ENCODE data around the gene ARNT2.

ARNT2 gene

DNA sequence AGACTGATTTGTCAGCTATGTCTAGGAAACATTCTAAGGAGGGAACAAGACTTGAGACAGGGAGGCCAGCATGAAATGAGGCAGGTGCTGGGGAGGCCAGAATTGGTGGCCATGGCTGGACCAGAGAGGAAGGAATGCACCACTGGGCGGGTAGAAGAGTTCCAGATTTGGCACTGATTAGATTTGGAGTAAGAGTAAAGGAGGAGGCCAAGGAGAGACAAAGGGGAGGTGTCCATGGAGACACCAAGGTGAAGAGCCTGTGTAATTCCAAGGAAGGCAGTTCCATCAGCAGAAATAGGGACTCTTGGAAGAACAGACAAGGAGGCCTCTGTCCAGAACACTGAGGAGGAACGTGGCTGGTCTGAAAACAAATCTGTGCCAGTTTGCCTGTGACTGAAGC is 1.8 kb downstream of the ARNT2 start:
- no peak for DNase-seq (ENCODE audit: low read depth in 2 of 3, low spot score in 1 of 3)

DNA sequence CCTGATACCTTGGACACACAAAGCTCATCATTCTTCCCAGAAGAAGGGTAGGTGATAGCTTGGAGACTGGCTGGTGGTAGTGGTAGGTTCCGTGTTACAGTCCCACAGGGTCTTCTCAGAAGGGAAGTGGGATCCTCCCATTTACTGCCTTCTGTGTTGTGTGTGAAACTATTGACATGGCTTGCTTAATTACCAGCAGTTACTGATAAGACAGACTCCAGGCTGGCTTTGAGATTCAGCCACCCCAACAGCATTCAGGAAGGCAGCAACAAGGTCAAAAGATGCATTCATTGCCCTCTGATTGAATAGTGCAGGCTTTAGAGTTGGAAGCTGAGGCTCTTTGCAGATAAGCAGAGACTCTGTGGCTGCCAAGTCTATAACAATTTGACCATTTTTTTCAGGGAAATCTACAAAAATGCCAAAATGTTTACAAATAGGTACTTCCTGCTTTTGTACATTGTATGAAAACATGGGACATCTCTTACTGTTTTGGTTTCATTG is 7.7 kb downstream of the ARNT2 start:
- DNase-seq (ENCODE audit: low read depth in 2 of 3, low spot score in 1 of 3) = no peak

DNA sequence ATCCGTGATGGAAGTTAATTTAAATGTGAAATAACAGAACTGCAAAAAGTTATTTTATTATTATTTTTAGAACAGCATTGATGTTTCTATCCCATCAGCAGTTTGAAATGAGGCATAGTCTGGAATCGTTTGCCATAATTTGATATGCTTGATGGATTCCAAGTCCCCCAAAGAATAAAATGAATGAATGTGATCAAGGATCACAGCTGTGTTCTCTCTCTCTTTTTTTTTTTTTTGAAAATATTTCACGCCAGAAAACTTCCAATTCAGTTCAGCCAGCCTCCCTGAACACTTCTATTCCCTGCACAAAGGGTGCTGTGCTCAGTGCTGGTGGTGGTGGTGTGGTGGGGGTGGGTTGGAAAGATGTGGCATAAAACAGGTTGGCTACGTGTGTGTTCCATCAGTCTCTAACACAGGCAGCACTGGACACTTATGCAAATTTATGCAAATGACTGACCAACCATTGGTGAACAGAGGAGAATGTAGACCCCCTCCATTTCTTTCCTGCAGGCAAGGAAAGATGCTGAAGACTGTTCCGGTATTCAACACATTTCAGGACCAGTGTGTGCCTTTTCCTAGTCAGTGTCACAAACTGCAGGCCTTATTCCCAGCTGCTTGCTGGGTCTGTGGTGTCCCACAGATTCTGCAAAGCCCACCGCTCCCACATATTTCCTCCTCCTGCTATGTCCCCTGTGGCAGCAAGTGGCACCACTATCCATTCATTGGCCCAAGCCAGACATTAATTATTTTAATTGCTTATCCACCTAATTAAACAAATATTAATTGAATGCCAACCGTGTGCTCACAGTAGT is 10.6 kb downstream of the ARNT2 start:
- no peak for DNase-seq (ENCODE audit: low read depth in 2 of 3, low spot score in 1 of 3)

DNA sequence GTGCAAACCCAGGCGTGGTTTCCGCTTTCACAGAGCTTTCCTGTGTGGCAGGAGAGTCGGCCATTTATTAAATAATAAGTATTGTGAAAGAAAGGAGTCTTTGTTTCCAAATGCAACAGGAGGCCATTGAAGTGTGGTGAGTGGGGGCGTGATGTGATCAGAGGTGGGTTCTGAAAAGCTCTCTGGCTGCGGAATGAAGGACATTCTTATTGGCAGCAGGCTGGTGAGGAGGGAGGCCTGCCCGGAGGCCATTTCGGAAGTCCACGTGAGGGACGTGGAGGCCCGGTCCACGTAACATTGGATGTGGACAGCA is 11.1 kb downstream of the ARNT2 start:
- no peak for DNase-seq (ENCODE audit: low read depth in 2 of 3, low spot score in 1 of 3)

DNA sequence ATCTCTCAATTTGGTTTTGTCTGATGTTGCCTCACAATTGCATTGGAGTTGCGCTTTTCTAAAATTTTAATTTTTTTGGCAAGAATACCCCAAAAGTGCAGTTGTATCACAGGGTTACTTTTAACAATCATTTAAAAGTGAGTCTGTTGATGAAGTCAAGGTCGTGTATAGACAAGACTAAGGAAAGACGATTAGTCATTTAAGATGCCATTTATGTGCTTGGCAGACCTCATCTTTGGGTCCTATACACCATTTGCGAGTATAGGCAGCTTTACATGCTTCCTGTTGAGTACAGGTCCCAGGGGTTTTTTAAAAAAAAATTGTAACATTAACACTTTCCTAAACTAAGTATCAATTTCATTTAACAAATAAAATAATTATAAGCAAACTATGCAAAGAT is 12.5 kb downstream of the ARNT2 start:
- no peak for DNase-seq (ENCODE audit: low read depth in 2 of 3, low spot score in 1 of 3)

DNA sequence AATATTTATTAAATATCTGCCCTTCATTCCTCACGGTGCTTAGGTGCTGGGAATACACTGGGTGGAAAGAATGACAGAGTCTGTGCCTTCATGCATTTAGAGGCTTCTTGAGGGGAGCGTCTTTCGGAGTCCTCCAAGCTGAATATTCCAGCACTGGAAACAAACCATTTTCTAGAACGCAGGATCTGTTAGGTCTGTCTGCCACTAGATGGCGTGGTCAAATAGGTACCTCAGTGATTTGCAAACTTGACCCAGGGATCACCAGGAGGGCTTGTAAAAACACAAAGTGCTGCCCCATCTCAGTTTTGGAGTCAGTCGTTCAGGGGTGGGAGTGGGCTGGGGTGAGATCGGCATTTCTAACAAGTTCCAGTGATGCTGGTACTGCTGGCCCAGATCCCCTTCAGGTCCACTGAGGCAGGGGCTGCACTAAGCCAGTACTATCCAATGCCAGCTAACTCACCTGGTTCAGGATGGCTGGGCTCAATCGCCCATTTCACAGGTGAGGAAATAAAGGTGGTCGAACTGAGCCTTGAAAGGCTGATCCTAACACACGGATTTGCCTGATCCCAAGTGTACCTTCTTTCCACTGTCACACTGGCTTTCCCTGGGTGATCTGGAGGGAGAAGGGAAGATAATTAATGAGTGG is 14.8 kb downstream of the ARNT2 start:
- no peak for DNase-seq (ENCODE audit: low read depth in 2 of 3, low spot score in 1 of 3)

DNA sequence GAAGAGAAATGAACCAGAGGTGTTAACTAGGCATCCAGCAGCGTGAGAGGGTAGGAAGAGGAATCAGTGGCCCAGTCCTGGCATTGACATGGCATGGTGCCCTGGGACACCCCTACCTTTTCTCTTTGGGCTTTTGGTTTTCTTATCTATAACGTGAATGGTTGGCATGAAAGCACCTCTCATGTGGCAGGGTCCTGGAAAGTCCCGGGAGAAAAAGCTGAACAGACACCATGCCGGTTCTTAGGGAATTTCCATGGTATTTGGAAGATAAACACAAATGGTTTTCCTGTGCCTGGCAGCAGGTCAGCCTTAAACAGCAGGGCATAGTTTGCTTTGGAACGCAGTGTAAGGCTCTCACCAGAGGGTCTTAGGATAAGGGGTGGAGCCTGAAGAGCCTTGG is 15.4 kb downstream of the ARNT2 start:
- DNase-seq (ENCODE audit: low read depth in 2 of 3, low spot score in 1 of 3) = no peak

DNA sequence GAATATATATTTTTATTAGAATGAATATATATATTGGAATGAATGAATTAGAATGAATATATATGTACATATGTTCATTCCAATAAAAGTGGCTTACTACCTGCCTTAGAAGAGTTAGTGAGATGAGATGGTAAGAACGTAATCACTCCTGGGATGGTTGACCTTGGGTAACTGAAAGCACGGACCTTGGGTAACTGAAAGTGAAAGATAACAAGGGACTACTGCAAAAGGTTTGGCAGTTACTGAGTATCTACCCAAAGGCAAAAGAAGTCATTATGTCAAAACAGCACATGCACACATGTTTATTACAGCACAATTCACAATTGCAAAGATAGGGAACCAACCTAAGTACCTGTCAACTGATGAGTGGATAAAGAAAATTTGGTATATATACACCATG is 16.5 kb downstream of the ARNT2 start:
- no peak for DNase-seq (ENCODE audit: low read depth in 2 of 3, low spot score in 1 of 3)

DNA sequence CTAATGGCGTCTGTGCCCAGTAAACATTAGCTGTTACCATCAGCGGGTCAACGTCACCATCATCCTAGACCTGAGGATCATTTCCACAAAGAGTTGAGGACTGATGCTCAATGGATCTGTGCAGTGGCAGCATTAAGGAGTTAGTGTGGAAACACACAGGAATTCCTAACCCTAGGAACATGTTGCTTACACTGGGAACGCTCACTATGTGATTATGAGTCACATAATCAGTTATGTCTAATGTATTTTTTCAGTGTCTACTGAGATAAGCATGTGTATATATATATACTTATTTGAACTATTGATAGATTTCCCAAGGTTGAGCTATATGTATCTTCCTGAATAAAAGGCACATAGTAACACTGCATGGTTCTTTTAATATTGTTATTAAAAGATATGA is 19.0 kb downstream of the ARNT2 start:
- DNase-seq (ENCODE audit: low read depth in 2 of 3, low spot score in 1 of 3) = no peak

DNA sequence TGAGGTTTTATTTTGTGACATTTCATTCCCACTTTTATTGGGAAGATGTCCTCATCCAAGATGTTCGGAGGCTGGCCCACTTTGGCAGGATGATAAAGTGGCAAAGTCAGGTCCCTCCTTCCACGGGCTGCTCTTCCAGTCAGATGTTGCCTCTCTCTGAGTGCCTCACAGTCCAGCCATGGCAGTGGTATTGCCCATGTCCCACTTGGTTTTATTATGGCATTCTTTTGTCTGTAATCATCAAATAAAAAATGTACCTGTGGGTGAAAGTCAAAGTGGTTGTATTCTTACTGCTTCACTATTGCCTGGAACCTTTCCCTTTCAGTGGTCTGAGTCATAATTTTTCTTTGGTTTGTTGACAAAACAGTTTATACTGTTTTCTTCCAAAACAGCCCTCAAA is 20.2 kb downstream of the ARNT2 start:
- DNase-seq (ENCODE audit: low read depth in 2 of 3, low spot score in 1 of 3) = no peak

DNA sequence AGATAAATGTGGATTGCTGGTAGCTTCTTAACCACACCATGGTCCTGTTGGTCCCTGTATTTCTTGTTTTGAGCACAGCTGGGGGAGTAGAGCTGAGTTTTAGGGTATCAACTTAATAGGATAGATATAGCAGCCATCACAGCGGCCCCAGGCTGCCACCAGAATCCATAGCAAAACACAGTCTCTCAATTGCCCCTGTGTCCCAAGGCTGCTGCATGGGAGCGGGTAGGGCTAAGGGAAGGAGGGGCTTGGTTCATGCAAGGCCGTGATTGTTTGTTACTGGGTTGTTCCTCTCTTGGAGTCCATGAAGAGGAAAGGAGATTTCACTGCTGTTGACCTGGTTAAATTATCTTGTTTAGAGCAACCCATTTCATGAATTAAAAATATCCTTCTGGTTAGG is 22.1 kb downstream of the ARNT2 start:
- no peak for DNase-seq (ENCODE audit: low read depth in 2 of 3, low spot score in 1 of 3)

DNA sequence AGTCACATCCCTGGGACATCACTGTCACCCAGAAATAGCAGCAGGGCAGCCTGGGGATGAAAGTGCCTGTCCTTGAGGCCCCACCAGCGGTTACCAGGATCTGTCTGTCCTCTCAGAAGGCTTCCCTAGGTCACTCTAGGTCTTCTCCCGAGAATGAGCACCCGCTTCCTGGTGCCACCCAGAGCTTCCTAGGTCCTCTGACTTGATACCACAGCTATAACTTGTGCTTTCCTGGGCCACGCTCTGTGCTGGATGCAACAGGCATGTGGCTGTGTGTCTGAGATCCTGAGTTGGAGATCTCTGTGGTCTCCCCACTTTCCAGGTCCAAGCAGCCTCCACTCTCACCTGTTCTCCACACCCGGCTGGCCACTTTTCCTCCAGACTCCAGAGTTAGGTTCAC is 25.8 kb downstream of the ARNT2 start:
- DNase-seq (ENCODE audit: low read depth in 2 of 3, low spot score in 1 of 3) = no peak

DNA sequence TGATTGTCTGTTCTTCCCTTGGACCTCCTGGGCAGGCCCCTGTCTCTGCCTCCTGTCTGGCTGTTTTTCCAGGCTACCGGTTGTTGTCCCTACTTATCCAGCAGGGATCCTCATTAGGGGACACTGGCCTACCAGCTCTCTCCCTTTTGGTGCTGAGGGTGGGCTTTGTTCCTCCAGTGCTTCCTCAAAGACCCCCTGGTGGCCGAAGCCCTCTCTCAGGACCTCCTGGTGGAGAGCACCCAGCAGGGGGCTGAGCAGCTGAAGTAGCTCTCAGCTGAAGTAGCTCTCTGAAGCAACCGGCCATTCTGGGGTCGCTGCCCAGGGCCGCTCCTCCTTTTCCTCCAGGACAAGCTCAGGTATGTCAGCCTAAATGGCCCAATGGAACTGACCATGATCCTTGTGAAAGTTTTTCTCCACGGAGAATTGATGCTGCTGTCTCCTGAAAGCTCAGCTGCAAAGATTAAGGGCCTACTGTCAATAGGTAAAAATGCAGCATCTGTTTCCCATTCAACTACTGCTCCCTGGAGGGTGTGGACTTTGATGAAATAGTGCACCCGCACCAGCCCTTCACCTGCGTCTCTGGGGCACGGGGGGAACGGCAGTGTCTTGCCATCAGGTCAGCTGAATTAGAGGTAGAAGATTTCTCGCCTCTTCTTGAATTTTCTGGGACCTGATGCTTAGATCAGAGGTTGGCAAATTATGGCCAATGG is 27.6 kb downstream of the ARNT2 start:
- no peak for DNase-seq (ENCODE audit: low read depth in 2 of 3, low spot score in 1 of 3)

DNA sequence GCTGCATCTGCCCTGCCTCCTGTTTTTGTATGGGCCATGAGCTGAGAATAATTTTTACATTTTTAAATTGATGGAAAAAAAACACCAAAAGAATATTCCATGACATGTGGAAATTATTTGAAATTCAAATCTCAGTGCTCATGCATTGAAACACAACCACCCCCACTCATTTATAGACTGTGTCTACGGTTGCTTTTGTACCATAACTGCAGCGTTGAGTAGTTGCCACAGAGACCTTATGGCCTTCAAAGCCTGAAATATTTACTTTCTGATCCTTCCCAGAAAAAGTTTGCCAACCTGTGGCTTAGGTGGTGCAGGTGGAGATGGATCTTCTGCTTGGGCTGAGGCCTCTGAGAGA is 28.1 kb downstream of the ARNT2 start:
- DNase-seq (ENCODE audit: low read depth in 2 of 3, low spot score in 1 of 3) = no peak

DNA sequence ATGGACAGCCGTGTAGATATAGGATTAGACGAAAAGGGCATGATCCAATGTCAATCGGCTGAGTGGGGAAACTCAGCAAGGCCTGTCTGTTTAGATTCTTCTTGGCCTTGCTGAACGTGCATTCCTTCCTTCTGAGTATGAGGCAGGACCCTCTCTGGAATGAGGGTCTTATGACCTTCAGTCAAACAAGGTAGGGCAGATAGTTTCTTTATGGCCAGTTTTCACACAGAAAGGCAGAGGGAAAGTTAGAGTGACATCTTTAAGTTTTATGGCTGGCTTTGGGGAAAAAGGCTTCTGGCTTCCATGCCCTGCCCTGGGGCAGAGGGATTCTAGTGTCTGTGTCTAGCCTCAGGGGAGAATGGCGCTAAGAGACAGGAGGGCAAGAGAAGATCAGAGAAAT is 29.7 kb downstream of the ARNT2 start:
- no peak for DNase-seq (ENCODE audit: low read depth in 2 of 3, low spot score in 1 of 3)

DNA sequence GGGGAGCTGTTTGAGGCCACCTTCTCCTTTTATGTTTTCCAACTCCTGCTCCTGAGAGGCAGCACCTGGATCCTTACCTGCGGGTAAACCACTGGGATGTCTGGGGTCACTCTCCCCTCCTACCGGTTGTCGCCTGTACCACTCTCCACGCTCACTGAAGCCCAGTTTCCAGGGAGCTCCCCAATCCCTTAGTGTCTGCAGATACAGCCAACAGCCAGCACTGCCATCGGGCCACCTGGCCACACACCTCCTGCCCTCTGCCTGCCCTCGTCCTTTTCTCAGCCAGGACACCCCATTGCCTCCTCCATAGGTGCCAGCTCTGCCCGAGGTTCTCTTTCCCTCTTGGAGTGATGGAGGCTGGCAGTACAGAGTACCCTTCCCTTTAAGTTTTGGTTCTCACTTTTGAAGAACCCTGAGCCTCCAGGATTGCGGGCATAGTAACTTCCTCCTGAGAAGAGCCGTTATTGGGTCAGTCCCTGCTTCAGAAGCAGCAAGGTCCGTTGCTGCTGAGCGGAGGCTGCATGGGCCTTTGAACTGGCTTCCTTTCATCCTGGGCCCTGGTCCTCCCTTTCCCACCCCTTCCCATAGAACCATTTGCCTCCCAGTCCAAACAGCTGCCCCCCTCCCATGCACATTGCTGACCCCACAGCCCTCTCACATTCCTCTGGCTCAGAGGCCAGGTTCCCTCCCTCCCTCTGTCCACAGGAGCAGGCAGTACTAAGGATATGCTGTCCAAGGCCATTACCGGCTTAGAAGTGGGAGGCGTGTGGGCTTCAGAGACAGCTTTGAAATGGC is 30.9 kb downstream of the ARNT2 start:
- no peak for DNase-seq (ENCODE audit: low read depth in 2 of 3, low spot score in 1 of 3)

DNA sequence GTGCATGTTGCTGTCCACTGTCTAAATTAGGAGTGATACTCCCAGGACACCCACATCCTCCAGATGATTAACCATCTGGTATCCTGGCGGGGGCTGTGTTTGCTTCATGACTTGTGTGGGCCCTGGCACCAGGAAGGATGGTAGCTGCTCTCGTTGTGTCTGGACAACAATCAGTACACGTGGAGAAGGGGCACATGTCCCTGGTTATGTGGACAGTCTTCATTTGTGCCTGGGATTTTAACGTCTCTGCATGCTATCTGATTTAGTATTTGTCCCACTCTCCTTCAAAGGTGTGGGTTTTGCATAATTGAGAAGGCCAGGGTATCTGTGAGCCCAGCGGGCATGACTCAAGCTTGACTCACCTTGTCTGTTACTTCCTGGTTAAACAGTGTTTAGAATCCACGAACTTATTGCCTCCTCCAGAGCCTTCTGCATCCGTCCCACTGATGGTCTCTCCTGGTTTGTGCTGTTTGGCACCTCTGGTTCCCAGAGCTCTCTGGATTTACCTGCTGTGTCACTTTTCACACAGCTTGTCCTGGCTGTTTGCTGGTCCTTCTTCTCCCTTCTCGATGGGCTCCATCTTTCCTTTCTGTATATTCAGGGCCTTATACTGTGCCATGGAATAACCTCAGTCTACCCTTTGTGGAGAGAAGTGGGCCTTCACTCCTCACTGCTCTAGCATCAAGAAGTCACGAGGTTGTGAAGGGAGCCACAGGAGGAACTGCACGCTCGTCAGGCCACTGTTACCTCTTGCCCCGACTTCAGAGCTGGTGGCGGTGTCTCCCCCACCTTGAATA is 32.5 kb downstream of the ARNT2 start:
- DNase-seq (ENCODE audit: low read depth in 2 of 3, low spot score in 1 of 3) = peak in 1 of 3 donors; percentile 5

DNA sequence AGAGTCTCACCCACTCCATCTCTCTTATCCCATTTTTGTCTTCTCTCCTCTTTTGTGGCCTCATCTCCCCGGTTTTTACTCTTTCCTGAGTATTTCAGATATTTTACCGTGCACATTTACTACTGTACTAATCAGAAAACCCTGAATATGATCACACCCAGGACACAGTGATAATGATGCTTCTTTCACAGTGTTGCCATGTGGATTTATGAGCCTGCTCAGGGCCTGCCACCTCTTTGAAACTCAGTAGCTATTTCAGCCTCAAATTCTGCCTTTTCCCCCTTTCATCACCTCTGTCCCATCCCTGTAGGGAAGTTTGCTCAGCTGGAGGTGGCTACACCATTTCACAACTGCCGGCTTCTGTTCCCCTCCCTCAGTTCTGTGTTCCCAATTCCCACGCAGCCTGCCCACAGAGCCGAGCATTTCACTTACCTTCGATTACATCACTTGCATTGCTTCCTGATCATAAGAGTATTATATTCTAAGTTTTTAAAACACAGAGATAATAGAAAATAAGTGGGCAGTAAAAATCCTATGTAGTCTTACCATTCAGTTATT is 33.2 kb downstream of the ARNT2 start:
- DNase-seq (ENCODE audit: low read depth in 2 of 3, low spot score in 1 of 3) = no peak

DNA sequence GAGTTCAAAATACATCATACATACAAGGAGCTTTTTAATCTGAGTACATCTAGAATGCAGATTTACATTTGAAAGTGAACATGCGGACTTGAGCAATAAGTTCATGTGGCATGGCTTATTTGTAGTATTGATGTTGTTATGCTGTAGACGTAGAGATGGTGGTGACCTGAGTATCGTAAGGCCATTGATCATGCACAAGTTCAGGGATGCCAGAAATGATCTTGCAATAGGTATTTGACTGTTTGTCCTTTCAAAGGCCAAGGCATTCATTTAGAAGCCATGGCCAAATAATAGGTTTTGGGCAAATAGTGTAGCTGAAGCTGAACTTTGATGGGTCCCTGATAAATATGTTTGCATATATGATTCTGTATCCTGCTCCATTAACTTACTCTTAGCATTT is 35.0 kb downstream of the ARNT2 start:
- no peak for DNase-seq (ENCODE audit: low read depth in 2 of 3, low spot score in 1 of 3)

DNA sequence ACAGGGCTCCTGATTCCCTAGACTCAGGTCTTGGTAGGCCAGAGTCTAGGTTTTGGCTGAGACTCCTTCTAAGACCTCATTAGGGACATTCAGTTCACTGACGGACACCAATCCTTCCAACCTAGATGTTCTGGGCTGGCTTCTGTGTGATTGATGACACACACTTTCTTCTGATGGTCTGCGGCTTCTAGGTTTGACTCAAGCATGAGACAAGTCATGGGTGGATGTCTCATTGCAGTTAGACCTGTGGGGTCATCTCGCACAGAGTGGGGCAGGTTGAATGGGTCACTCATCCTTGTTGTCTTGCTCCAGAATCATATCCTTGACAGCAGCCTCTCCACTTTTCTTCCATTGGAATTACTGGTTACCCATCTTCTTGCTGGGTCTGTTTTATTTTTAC is 35.8 kb downstream of the ARNT2 start:
- no peak for DNase-seq (ENCODE audit: low read depth in 2 of 3, low spot score in 1 of 3)

DNA sequence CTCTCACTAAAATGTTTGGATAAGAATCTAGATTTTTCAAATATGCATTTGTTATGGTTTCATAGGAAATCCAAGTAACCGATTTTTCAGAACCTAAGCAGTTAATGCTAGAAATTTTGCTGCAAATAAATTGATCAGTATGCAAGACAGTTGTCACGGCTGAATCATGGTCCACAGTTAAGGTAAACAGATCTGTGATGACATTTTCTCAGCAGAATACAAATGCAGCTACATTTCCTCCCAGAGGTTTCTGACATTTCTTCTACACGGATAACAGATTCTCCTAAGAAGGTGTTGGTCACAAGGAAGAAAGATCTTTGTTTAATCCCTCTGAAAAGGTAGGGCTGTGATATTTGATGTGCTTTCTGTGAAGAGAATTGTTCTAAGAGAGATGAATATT is 36.9 kb downstream of the ARNT2 start:
- no peak for DNase-seq (ENCODE audit: low read depth in 2 of 3, low spot score in 1 of 3)
